Ishikawa (cell line): ENCODE data around the gene KCNC1.

ENCODE experiments used
- CEBPB ChIP-seq: IDR thresholded peaks from 2 replicates; pipeline ENCODE4 v1.6.1; 2012
- TCF12 ChIP-seq: IDR thresholded peaks from 2 replicates; pipeline ENCODE4 v1.6.1; 2012; ENCODE audit warnings: low read depth
- YY1 ChIP-seq: IDR thresholded peaks from 2 replicates; pipeline ENCODE4 v1.6.1; 2012; ENCODE audit warnings: low read depth
- TF ChIP-seq, protein P1 (sequence below): IDR thresholded peaks from 2 replicates; pipeline ENCODE4 v1.6.1; 2012

DNA sequence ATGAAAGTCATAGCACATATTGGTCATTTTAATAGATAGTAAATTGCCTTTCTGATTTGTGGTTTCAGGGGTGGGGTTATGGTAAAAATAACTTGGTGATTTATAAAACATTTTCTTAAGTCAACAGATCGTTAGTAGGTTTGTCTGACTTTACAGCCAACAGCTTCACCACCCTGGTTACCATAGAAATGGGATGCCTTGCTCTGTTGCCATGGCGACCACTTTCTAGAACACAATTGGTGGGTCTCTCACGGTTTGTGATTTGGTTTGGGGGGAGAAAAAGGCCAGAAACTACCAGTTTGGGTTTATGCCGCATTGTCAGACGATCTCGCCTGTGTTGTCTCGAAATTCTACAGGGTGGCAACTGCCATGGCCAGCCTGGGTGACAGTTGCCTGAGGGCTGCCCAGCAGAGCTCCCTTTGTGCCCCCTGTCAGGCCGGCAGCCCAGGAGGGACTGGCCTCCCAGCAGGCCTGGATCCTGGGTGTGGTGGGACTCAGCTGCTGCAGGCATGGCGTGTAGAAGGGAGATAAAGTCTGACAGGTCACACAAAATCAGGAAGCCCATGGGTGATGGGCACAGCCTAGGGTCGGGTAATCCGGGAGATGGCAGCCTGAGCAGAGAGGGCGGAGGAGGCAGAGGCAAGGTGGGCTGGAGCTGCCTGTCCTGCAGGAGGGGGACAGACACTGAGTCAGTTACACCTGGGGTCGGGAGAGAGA lies 30.9 kb downstream of the KCNC1 start:
- no peak for TF ChIP-seq CEBPB
- no peak for TF ChIP-seq YY1
- TF ChIP-seq TCF12: no peak
- TF ChIP-seq, protein P1, sequence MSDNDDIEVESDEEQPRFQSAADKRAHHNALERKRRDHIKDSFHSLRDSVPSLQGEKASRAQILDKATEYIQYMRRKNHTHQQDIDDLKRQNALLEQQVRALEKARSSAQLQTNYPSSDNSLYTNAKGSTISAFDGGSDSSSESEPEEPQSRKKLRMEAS: no peak
